Inflammatory macrophage treated with lipopolysaccharide for 1 hour (primary cell): ENCODE measurements around the gene MRPL41.
"Not testable (repeated sequence)": the region's sequence is repeated elsewhere in the genome, so short reads cannot be mapped to it uniquely, and the experiment has no call there.

Experiments used
- DNase-seq, 2 donors: peaks; one replicate each; pipeline ENCODE4 v3.0.0-alpha.2; 2020 to 2022

Gene MRPL41

GRCh38 chr9:137551264-137552021, at the start of gene MRPL41:
TSS of gene MRPL41 (plus strand) at chr9:137551879. CDS start at chr9:137552082, 203 bp downstream.
- peak; percentile 81 to 88 for DNase-seq

GRCh38 chr9:137502008-137502911, 49.4 kb upstream of the MRPL41 start:
- DNase-seq, result no peak

- DNase-seq, result no peak
These were observed 47.3 kb upstream of the MRPL41 start for GRCh38 chr9:137504432-137504777.

- DNase-seq, result no peak
These were observed 46.1 kb upstream of the MRPL41 start for GRCh38 chr9:137505421-137506140.

DNA sequence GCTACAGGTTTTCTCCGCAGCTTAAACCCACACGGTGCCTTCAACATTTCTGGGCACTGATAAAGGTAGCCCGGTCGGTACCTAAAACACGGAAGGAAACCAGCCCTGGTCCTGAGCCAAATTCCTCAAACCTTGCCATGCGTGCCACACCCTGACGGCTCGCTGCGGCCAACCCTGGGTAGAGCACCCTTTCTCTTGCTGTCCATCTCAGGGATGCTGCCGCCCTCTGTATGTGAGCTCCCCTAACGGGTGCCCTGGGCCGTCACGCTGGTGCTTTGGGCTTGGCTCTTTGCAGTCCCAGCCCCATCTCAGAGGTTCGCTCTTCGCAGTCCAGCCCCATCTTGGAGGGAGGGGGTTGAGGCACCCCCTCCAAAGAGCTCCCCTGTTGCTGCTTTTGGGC, 45.4 kb upstream of the MRPL41 start:
- DNase-seq, result no peak

- no peak for DNase-seq
These were observed 44.9 kb upstream of the MRPL41 start for GRCh38 chr9:137506702-137507171.

DNA sequence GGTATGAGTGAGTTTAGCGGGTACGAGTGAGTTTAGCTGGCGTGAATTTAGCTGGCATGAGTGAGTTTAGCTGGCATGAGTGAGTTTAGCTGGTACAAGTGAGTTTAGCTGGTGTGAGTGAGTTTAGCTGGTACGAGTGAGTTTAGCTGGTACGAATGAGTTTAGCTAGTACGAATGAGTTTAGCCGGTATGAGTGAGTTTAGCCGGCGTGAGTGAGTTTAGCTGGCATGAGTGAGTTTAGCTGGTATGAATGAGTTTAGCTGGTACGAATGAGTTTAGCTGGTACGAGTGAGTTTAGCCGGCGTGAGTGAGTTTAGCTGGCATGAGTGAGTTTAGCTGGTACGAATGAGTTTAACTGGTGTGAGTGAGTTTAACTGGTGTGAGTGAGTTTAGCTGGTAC, 42.5 kb upstream of the MRPL41 start:
- no peak for DNase-seq

DNA sequence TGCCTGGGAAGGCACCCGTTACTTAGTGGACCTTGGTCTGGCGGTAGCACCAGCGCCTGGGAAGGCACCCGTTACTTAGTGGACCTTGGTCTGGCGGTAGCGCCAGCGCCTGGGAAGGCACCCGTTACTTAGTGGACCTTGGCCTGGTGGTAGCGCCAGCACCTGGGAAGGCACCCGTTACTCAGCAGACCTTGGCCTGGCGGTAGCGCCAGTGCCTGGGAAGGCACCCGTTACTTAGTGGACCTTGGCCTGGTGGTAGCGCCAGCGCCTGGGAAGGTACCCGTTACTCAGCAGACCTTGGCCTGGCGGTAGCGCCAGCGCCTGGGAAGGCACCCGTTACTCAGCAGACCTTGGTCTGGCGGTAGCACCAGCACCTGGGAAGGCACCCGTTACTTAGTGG, 40.6 kb upstream of the MRPL41 start:
- not testable (repeated sequence) for DNase-seq

- no peak for DNase-seq
These were observed 39.8 kb upstream of the MRPL41 start for GRCh38 chr9:137511758-137512463.

DNA sequence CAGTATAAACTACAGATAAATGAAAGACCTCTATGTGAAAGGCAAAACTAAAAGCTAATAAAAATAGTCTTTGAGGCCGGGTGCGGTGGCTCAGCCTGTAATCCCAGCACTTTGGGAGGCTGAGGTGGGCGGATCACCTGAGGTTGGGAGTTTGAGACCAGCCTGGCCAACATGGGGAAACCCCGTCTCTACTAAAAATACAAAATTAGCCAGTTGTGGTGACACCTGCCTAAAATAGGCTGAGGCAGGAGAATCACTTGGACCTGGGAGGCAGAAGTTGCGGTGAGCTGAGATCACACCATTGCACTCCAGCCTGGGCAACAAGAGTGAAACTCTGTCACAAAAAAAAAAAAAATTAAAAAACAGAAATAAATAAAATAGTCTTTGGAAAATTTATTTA, 38.5 kb upstream of the MRPL41 start:
- not testable (repeated sequence) for DNase-seq

DNA sequence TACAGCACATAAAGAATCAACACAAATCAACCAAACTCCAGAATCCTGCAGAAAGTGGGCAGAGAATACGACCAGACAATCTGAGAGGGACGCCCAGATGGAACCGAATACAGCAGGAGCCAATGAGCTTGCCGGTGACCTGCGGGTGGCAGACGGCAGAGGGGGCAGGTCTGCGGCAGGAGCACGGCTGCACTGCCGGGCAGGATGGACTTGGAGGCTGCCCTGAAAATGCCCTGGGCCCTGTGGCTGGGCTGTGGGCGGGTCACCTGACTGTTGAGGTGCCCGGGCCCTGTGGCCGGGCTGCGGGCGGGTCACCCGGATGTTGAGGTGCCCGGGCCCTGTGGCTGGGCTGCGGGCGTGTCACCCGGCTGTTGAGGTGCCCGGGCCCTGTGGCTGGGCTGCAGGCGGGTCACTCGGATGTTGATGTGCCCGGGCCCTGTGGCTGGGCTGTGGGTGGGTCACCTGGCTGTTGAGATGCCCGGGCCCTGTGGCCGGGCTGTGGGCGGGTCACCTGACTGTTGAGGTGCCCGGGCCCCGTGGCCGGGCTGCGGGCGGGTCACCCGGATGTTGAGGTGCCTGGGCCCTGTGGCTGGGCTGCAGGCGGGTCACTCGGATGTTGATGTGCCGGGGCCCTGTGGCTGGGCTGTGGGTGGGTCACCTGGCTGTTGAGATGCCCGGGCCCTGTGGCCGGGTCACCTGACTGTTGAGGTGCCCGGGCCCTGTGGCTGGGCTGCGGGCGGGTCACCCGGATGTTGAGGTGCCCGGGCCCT, 37.7 kb upstream of the MRPL41 start:
- DNase-seq, result not testable (repeated sequence)

DNA sequence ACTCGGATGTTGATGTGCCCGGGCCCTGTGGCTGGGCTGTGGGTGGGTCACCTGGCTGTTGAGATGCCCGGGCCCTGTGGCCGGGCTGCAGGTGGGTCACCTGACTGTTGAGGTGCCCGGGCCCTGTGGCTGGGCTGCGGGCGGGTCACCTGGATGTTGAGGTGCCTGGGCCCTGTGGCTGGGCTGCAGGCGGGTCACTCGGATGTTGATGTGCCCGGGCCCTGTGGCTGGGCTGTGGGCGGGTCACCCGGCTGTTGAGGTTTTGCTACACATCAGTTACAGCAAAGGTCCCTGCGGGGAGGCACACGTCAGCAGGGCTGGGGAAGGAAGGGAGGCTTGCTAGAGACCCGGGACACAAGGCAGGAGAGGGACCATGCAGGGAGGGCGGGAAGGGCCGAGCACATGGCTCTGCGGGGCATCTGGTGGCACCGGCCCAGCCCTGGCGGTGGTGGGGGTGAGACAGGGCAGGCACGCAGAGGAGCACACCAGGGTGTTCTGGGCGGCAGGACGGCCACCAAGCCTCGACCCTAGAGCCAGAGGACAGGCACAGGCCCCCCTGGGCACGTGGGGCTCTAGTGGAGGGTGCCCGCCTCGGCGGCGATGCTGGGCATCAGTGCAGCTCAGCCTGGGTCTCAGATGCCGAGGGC, 36.9 kb upstream of the MRPL41 start:
- no peak for DNase-seq

GRCh38 chr9:137515338-137515724, 36.3 kb upstream of the MRPL41 start:
- no peak for DNase-seq

DNA sequence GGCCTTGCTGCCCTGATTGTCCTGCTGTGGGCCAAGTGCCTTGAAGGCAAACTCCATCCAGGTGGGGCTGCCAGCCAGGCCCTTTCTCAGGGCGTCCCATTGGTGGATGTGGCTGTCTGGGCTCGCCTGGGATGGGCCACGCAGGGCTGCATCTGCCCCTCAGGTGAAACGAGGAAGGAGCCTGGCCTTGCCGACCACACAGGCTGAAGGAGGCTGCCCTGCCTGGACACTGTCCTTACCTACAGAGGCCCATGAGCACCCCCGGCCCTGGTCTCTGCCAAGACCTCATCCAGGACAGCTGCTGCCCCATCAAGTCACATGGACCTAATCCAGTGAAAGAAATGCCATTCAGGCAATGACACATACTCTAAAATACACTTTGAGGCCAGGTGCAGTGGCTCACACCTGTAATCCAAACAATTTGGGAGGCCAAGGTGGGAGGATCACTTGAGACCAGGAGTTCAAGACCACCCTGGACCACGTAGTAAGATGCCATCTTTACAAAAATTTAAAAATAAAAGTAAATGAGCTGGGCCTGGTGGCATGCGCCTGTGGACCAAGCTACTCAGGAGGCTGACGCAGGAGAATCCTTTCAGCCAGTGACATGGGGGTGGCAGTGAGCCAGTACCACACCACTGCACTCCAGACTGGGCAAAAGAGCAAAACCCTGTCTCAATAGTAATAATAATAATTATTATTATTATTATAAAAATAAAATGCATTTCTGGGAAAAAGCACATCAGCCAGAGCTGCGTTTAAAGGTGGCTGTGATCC, 35.3 kb upstream of the MRPL41 start:
- DNase-seq, result no peak

- not testable (repeated sequence) for DNase-seq
These were observed 32.8 kb upstream of the MRPL41 start for GRCh38 chr9:137518661-137519459.

DNA sequence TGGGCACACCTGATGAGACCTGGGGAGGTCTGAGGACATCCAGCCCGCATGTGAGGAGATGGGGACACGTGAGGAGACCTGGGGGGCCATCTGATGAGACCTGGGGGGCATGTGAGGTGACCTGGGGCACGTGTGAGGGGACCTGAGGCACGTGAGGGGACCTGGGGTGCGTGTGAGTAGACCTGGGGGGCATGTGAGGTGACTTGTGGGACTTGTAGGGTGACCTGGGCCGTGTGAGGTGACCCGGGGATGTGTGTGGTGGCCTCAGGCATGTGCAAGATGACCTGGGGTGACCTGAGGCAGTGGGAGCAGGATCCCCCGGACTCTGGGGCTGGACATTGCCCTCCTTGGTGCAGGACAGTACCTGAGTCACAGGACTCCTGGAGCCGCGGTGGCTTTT, 32.1 kb upstream of the MRPL41 start:
- no peak for DNase-seq

- no peak for DNase-seq
These were observed 30.9 kb upstream of the MRPL41 start for GRCh38 chr9:137520614-137521404.

- no peak for DNase-seq
These were observed 30.2 kb upstream of the MRPL41 start for GRCh38 chr9:137521405-137521985.
